Measurements from ENCODE around the gene TUT1. TPM values are rescaled to one million over a fixed set of nuclear protein-coding genes. Genes with fewer than 3 reads are reported as not detected.
A peak's percentile ranks its signal among the peaks of the same experiment; 100 is the strongest.

The TUT1 gene
- total RNA-seq, 1 experiment from 2014 or later: 19.9 TPM

DNA sequence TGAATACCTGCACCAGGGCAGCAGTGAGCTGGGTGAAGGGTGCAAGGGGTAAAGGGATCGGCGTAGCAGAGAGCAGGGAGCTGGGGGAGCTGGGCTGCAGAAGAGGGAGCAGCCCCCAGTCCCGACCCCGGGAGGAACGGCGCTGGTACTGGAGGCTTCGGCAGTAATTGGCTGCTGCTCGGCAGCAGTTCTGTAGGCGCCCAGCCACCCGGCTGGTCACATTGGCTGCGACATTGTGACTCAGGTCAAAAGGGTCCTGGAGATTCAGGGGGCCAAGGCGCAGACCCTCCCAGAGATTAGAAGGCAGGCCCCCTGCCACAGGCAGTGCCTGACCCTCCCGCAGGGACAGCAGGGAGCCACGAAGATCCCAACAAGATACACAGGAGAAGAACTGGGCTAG is 15.5 kb downstream of the TUT1 start:
- ChIA-PET POLR2A (no interaction called here), CTCF (no interaction called here)
- Histone ChIP-seq H3K27ac (ENCODE audit: low read length) (peak overlapping the region; percentile 98), H3K9me3 (ENCODE audit: control insufficient read depth, insufficient read depth, low read depth, low read length) (no peaks in the 10 kb centered on the region), H3K4me3 (ENCODE audit: low read depth in 2 of 2, low read length in 2 of 2) (peak overlapping the region; percentile 81 to 100; a peak in 2 of 4 replicates), H3K27me3 (ENCODE audit: control insufficient read depth, insufficient read depth, low read length) (no peaks in the 10 kb centered on the region), H3K4me1 (ENCODE audit: control insufficient read depth, insufficient read depth, low read length) (peaks cover 38% of the 10 kb centered on the region), H3K36me3 (ENCODE audit: control insufficient read depth, insufficient read depth, low read length) (peaks cover 27% of the 10 kb centered on the region)
- in situ Hi-C loops (cut with HindIII; ENCODE audit: low pct_unique_long_range_greater_than_20kb, low sequenced_read_pairs) (no loop called here), intact Hi-C loops (cut with micrococcal nuclease; ENCODE audit: unreplicated experiment) (no loop called here)
- BruUV-seq (replicated peaks): no TSS peak
- no peak for ATAC-seq
- DNase-seq (ENCODE audit: low read depth, low spot score): no peak
- TF ChIP-seq TCF7L2 (IDR thresholded peaks at IDR 0.05; ENCODE audit: low read depth, low read length): no peak
- TF ChIP-seq SIN3A (IDR thresholded peaks at IDR 0.05; ENCODE audit: borderline replicate concordance, insufficient read depth, low read depth, low read length): no peak
- TF ChIP-seq, protein P1, sequence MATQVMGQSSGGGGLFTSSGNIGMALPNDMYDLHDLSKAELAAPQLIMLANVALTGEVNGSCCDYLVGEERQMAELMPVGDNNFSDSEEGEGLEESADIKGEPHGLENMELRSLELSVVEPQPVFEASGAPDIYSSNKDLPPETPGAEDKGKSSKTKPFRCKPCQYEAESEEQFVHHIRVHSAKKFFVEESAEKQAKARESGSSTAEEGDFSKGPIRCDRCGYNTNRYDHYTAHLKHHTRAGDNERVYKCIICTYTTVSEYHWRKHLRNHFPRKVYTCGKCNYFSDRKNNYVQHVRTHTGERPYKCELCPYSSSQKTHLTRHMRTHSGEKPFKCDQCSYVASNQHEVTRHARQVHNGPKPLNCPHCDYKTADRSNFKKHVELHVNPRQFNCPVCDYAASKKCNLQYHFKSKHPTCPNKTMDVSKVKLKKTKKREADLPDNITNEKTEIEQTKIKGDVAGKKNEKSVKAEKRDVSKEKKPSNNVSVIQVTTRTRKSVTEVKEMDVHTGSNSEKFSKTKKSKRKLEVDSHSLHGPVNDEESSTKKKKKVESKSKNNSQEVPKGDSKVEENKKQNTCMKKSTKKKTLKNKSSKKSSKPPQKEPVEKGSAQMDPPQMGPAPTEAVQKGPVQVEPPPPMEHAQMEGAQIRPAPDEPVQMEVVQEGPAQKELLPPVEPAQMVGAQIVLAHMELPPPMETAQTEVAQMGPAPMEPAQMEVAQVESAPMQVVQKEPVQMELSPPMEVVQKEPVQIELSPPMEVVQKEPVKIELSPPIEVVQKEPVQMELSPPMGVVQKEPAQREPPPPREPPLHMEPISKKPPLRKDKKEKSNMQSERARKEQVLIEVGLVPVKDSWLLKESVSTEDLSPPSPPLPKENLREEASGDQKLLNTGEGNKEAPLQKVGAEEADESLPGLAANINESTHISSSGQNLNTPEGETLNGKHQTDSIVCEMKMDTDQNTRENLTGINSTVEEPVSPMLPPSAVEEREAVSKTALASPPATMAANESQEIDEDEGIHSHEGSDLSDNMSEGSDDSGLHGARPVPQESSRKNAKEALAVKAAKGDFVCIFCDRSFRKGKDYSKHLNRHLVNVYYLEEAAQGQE (IDR thresholded peaks at IDR 0.05; ENCODE audit: insufficient read depth in 1 of 2, low read depth in 2 of 2, low read length in 1 of 2): no peak
- TF ChIP-seq POLR2AphosphoS5 (IDR thresholded peaks at IDR 0.05; ENCODE audit: low read depth, low read length): no peak
- TF ChIP-seq, protein P2, sequence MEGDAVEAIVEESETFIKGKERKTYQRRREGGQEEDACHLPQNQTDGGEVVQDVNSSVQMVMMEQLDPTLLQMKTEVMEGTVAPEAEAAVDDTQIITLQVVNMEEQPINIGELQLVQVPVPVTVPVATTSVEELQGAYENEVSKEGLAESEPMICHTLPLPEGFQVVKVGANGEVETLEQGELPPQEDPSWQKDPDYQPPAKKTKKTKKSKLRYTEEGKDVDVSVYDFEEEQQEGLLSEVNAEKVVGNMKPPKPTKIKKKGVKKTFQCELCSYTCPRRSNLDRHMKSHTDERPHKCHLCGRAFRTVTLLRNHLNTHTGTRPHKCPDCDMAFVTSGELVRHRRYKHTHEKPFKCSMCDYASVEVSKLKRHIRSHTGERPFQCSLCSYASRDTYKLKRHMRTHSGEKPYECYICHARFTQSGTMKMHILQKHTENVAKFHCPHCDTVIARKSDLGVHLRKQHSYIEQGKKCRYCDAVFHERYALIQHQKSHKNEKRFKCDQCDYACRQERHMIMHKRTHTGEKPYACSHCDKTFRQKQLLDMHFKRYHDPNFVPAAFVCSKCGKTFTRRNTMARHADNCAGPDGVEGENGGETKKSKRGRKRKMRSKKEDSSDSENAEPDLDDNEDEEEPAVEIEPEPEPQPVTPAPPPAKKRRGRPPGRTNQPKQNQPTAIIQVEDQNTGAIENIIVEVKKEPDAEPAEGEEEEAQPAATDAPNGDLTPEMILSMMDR (IDR thresholded peaks at IDR 0.05): no peak

DNA sequence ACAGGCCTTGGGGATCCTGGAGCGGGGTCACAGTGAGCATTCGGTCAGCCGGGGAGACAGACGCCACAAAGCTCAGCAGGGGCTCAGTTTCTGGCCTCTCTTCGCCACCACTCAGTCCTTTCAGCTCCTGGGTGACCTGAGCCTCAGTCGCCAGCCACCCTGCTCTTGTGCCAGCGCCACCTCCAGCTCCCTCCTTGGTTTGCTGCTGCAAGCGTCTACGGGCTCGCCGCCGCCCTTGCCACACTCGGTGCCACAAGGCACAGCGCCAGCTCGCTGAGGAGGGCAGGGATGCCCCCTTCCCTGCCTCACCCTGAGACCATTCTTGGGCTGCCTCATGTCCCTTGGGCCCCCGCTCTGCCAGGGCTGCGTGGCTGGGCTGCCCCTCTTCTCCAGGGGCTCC is 16.2 kb downstream of the TUT1 start:
- intact Hi-C loops (cut with micrococcal nuclease; ENCODE audit: unreplicated experiment) (no loop called here), in situ Hi-C loops (cut with HindIII; ENCODE audit: low pct_unique_long_range_greater_than_20kb, low sequenced_read_pairs) (no loop called here)
- BruUV-seq (replicated peaks): no TSS peak
- no peaks in the 10 kb centered on the region for H3K27me3 ChIP-seq (ENCODE audit: control insufficient read depth, insufficient read depth, low read length)
- H3K9me3 ChIP-seq (ENCODE audit: control insufficient read depth, insufficient read depth, low read depth, low read length): no peaks in the 10 kb centered on the region
- H3K36me3 ChIP-seq (ENCODE audit: control insufficient read depth, insufficient read depth, low read length): peaks cover 27% of the 10 kb centered on the region
- no peak for DNase-seq (ENCODE audit: low read depth, low spot score)
- peak overlapping the region; percentile 98 for H3K27ac ChIP-seq (ENCODE audit: low read length)
- TF ChIP-seq POLR2AphosphoS5 (IDR thresholded peaks at IDR 0.05; ENCODE audit: low read depth, low read length) (no peak; the same call in 1 of the 2 replicates), SIN3A (IDR thresholded peaks at IDR 0.05; ENCODE audit: borderline replicate concordance, insufficient read depth, low read depth, low read length) (no peak), TCF7L2 (IDR thresholded peaks at IDR 0.05; ENCODE audit: low read depth, low read length) (no peak)
- TF ChIP-seq, protein P1 (IDR thresholded peaks at IDR 0.05; ENCODE audit: insufficient read depth in 1 of 2, low read depth in 2 of 2, low read length in 1 of 2): no peak
- TF ChIP-seq, protein P2 (IDR thresholded peaks at IDR 0.05): no peak
- ATAC-seq: peak; percentile 11; the same call in 1 of the 2 replicates
- H3K4me1 ChIP-seq (ENCODE audit: control insufficient read depth, insufficient read depth, low read length): peaks cover 42% of the 10 kb centered on the region
- ChIA-PET CTCF (interaction anchor here (0.7 kb wide), 1 partner anchor 93 kb away, joined by 3 read pairs; no protein-coding TSS in a partner anchor), POLR2A (no interaction called here)
- H3K4me3 ChIP-seq (ENCODE audit: low read depth in 2 of 2, low read length in 2 of 2): peak overlapping the region; percentile 81 to 100

Measured in Panc1 (cell line).